HepG2 (cell line): ENCODE data around the gene HAPLN2. TPM values are rescaled to one million over a fixed set of nuclear protein-coding genes. Genes with fewer than 3 reads are reported as not detected.

ENCODE experiments used
- ADNP ChIP-seq: sonication (generic); formaldehyde crosslinking; IDR thresholded peaks from 2 replicates; pipeline ENCODE4 v1.4.0; 2020; ENCODE audit warnings: missing genetic modification reagents
- IRF2 ChIP-seq: IDR thresholded peaks from 2 replicates; pipeline ENCODE4 v1.6.1; 2018; ENCODE audit warnings: missing genetic modification reagents, missing compliant biosample characterization
- MED8 ChIP-seq: sonication (generic); formaldehyde crosslinking; IDR thresholded peaks from 2 replicates; pipeline ENCODE4 v1.8.1; 2023; ENCODE audit warnings: mild to moderate bottlenecking, missing genetic modification reagents; ENCODE audit not compliant: insufficient replicate concordance
- PLSCR1 ChIP-seq: sonication (generic); formaldehyde crosslinking; IDR thresholded peaks from 2 replicates; pipeline ENCODE4 v1.5.0; 2020; ENCODE audit warnings: missing genetic modification reagents, mild to moderate bottlenecking, borderline replicate concordance
- REL ChIP-seq: sonication (generic); formaldehyde crosslinking; conservative IDR thresholded peaks from 2 replicates; pipeline ENCODE4 v1.8.0; 2022; ENCODE audit warnings: mild to moderate bottlenecking, missing genetic modification reagents, moderate library complexity
- STAG1 ChIP-seq: sonication (generic); formaldehyde crosslinking; IDR thresholded peaks from 2 replicates; pipeline ENCODE4 v1.4.0; 2020; ENCODE audit warnings: missing genetic modification reagents
- TCF7L2 ChIP-seq: IDR thresholded peaks from 2 replicates; pipeline ENCODE4 v1.6.1; 2011; ENCODE audit warnings: mild to moderate bottlenecking, low read depth, low read length, moderate library complexity
- TGIF2 ChIP-seq: IDR thresholded peaks from 2 replicates; pipeline ENCODE4 v1.6.1; 2016; ENCODE audit warnings: control low read depth, missing compliant biosample characterization
- ZFP36L1 ChIP-seq: sonication (generic); formaldehyde crosslinking; IDR thresholded peaks from 2 replicates; pipeline ENCODE4 v1.8.0; 2022; ENCODE audit warnings: mild to moderate bottlenecking, missing genetic modification reagents, moderate library complexity
- ZFX ChIP-seq: sonication (generic); formaldehyde crosslinking; IDR thresholded peaks from 2 replicates; pipeline ENCODE4 v1.4.0; 2020; ENCODE audit warnings: mild to moderate bottlenecking, low read depth, missing genetic modification reagents, moderate library complexity
- ZMYM2 ChIP-seq: sonication (generic); formaldehyde crosslinking; IDR thresholded peaks from 2 replicates; pipeline ENCODE4 v1.8.0; 2022; ENCODE audit warnings: mild to moderate bottlenecking, missing genetic modification reagents
- ZNF101 ChIP-seq: sonication (generic); formaldehyde crosslinking; IDR thresholded peaks from 2 replicates; pipeline ENCODE4 v1.4.0; 2020; ENCODE audit warnings: mild to moderate bottlenecking, low read depth, missing genetic modification reagents, borderline replicate concordance
- ZNF143 ChIP-seq: sonication (generic); formaldehyde crosslinking; IDR thresholded peaks from 2 replicates; pipeline ENCODE4 v1.4.0; 2020; ENCODE audit warnings: missing genetic modification reagents
- ZNF331 ChIP-seq: sonication (generic); formaldehyde crosslinking; IDR thresholded peaks from 2 replicates; pipeline ENCODE4 v1.4.0; 2020; ENCODE audit warnings: missing genetic modification reagents
- ZNF33A ChIP-seq: sonication (generic); formaldehyde crosslinking; IDR thresholded peaks from 2 replicates; pipeline ENCODE4 v1.5.1; 2020; ENCODE audit warnings: missing genetic modification reagents, mild to moderate bottlenecking, moderate library complexity, borderline replicate concordance
- ZNF354B ChIP-seq: sonication (generic); formaldehyde crosslinking; IDR thresholded peaks from 2 replicates; pipeline ENCODE4 v1.8.0; 2022; ENCODE audit warnings: mild to moderate bottlenecking, missing genetic modification reagents
- ZNF570 ChIP-seq: sonication (generic); formaldehyde crosslinking; IDR thresholded peaks from 2 replicates; pipeline ENCODE4 v1.4.0; 2020; ENCODE audit warnings: mild to moderate bottlenecking, missing genetic modification reagents, borderline replicate concordance
- polyA plus RNA-seq, 8 experiments: library from polyadenylated mRNA; depleted of rRNA in 3 of 8; stranded (reverse) in 7 of 8; unstranded in 1 of 8; fragments of >200 nt; fragmentation: Illumina TruSeq in 4 of 8; extraction: Trizol in 4 of 8; gene quantifications; 2 replicates each; pipeline versions ENCODE4 v1.2.1 to v1.2.3, GENCODE V29; 2011 to 2016; ENCODE audit warnings: low read depth in 4 of 8, missing spikeins in 1 of 8, mixed read lengths in 1 of 8; ENCODE audit not compliant: insufficient read depth in 1 of 8
- total RNA-seq, 5 experiments: library from RNA; depleted of rRNA; stranded (reverse); fragments of >200 nt; fragmentation: Illumina TruSeq; extraction: Trizol; gene quantifications; 2 replicates each; pipeline ENCODE4 v1.2.3, GENCODE V29; 2016; ENCODE audit warnings: low read depth in 1 of 5
- TF ChIP-seq, protein P1 (sequence below): sonication (generic); formaldehyde crosslinking; IDR thresholded peaks from 2 replicates; pipeline ENCODE4 v1.5.0; 2020; ENCODE audit warnings: mild to moderate bottlenecking, missing genetic modification reagents, moderate library complexity
- TF ChIP-seq, protein P2 (sequence below): sonication (generic); formaldehyde crosslinking; IDR thresholded peaks from 2 replicates; pipeline ENCODE4 v1.5.1; 2020; ENCODE audit warnings: mild to moderate bottlenecking, missing genetic modification reagents, moderate library complexity

The HAPLN2 gene
- total and polyA plus RNA-seq, 2 of the 13 experiments (the other 11 are each of a cell fraction or from before 2014, with no cell fraction given): not detected

- TF ChIP-seq PLSCR1 (CRISPR knock-in tag) (no peak), TCF7L2 (no peak), MED8 (no peak), ZNF570 (no peak), ZNF331 (CRISPR knock-in tag) (no peak), ZNF33A (no peak), ZNF143 (CRISPR knock-in tag) (no peak), ZFX (no peak), ZFP36L1 (CRISPR knock-in tag) (no peak), ZNF101 (no peak), ZNF354B (CRISPR knock-in tag) (no peak), ADNP (CRISPR knock-in tag) (no peak), REL (no peak), IRF2 (CRISPR knock-in tag) (no peak), ZMYM2 (CRISPR knock-in tag) (no peak), STAG1 (CRISPR knock-in tag) (0 out of 2 replicates have a peak, but pooled peaks have one; percentile 2), TGIF2 (CRISPR knock-in tag) (no peak)
- TF ChIP-seq, protein P1, sequence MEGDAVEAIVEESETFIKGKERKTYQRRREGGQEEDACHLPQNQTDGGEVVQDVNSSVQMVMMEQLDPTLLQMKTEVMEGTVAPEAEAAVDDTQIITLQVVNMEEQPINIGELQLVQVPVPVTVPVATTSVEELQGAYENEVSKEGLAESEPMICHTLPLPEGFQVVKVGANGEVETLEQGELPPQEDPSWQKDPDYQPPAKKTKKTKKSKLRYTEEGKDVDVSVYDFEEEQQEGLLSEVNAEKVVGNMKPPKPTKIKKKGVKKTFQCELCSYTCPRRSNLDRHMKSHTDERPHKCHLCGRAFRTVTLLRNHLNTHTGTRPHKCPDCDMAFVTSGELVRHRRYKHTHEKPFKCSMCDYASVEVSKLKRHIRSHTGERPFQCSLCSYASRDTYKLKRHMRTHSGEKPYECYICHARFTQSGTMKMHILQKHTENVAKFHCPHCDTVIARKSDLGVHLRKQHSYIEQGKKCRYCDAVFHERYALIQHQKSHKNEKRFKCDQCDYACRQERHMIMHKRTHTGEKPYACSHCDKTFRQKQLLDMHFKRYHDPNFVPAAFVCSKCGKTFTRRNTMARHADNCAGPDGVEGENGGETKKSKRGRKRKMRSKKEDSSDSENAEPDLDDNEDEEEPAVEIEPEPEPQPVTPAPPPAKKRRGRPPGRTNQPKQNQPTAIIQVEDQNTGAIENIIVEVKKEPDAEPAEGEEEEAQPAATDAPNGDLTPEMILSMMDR (CRISPR knock-in tag): peak; percentile 54; the same call in 1 of the 2 replicates
- TF ChIP-seq, protein P2, sequence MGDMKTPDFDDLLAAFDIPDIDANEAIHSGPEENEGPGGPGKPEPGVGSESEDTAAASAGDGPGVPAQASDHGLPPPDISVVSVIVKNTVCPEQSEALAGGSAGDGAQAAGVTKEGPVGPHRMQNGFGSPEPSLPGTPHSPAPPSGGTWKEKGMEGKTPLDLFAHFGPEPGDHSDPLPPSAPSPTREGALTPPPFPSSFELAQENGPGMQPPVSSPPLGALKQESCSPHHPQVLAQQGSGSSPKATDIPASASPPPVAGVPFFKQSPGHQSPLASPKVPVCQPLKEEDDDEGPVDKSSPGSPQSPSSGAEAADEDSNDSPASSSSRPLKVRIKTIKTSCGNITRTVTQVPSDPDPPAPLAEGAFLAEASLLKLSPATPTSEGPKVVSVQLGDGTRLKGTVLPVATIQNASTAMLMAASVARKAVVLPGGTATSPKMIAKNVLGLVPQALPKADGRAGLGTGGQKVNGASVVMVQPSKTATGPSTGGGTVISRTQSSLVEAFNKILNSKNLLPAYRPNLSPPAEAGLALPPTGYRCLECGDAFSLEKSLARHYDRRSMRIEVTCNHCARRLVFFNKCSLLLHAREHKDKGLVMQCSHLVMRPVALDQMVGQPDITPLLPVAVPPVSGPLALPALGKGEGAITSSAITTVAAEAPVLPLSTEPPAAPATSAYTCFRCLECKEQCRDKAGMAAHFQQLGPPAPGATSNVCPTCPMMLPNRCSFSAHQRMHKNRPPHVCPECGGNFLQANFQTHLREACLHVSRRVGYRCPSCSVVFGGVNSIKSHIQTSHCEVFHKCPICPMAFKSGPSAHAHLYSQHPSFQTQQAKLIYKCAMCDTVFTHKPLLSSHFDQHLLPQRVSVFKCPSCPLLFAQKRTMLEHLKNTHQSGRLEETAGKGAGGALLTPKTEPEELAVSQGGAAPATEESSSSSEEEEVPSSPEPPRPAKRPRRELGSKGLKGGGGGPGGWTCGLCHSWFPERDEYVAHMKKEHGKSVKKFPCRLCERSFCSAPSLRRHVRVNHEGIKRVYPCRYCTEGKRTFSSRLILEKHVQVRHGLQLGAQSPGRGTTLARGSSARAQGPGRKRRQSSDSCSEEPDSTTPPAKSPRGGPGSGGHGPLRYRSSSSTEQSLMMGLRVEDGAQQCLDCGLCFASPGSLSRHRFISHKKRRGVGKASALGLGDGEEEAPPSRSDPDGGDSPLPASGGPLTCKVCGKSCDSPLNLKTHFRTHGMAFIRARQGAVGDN (CRISPR knock-in tag): peak; percentile 74
Measured at GRCh38 chr1:156623946-156624813, 5.0 kb downstream of the HAPLN2 start (continued).
